ENCODE measurements around the gene PRRX1. TPM values are rescaled to one million over a fixed set of nuclear protein-coding genes. Genes with fewer than 3 reads are reported as not detected.
A peak's percentile ranks its signal among the peaks of the same experiment; 100 is the strongest.

PRRX1 gene
- total and polyA plus RNA-seq, 12 donors: 23.0 to 113 (median 97.7) TPM

- intact Hi-C loops (cut with DNase I): no loop called here
- Histone ChIP-seq H3K27ac (peak overlapping the region in 3 of 10 donors; percentile 1 to 78 (median 29)), H3K4me1 (peaks cover 0 to 32% (median 23%) of the 10 kb centered on the region in 9 donors), H3K9me3 (no peaks in the 10 kb centered on the region), H3K36me3 (no peaks in the 10 kb centered on the region), H3K4me3 (no peak overlapping the region), H3K27me3 (no peaks in the 10 kb centered on the region)
- DNase-seq: no peak
- 56 to 65% methylated on average over 7 of the region's 7 CpGs for WGBS, 2 donors
- ATAC-seq: peak in 2 of 8 donors; percentile 23 to 33
- TF ChIP-seq CTCF (IDR thresholded peaks at IDR 0.05): no peak
Measured at GRCh38 chr1:170619241-170620028, 44.5 kb upstream of the PRRX1 start.

GRCh38 chr1:170620164-170620563 is 43.8 kb upstream of the PRRX1 start:
- ATAC-seq: no peak
- Histone ChIP-seq H3K27me3 (no peaks in the 10 kb centered on the region), H3K4me3 (no peak overlapping the region), H3K27ac (peak overlapping the region in 2 of 10 donors; percentile 29 to 39), H3K36me3 (no peaks in the 10 kb centered on the region), H3K9me3 (no peaks in the 10 kb centered on the region), H3K4me1 (peaks cover 0 to 32% (median 23%) of the 10 kb centered on the region in 9 donors)
- DNase-seq: no peak
- TF ChIP-seq CTCF (IDR thresholded peaks at IDR 0.05): no peak
- intact Hi-C loops (cut with DNase I): no loop called here

GRCh38 chr1:170623171-170623570 is 40.8 kb upstream of the PRRX1 start:
- DNase-seq: no peak
- no peaks in the 10 kb centered on the region for H3K27me3 ChIP-seq
- ATAC-seq: no peak
- WGBS, 2 donors: 77 to 81% methylated on average over 2 of the region's 2 CpGs
- H3K4me3 ChIP-seq: no peak overlapping the region
- H3K27ac ChIP-seq: no peak overlapping the region
- H3K4me1 ChIP-seq: peaks cover 0 to 23% (median 13%) of the 10 kb centered on the region in 9 donors
- no peaks in the 10 kb centered on the region for H3K36me3 ChIP-seq
- intact Hi-C loops (cut with DNase I): no loop called here
- TF ChIP-seq CTCF (IDR thresholded peaks at IDR 0.05): no peak
- no peaks in the 10 kb centered on the region for H3K9me3 ChIP-seq

- H3K36me3 ChIP-seq: no peaks in the 10 kb centered on the region
- no peak overlapping the region for H3K27ac ChIP-seq
- ATAC-seq: no peak
- 52 to 57% methylated on average over 2 of the region's 2 CpGs for WGBS, 2 donors
- peaks cover 0 to 14% (median 5%) of the 10 kb centered on the region in 9 donors for H3K4me1 ChIP-seq
- no peak for DNase-seq
- H3K4me3 ChIP-seq: no peak overlapping the region
- intact Hi-C loops (cut with DNase I): no loop called here
- TF ChIP-seq CTCF (IDR thresholded peaks at IDR 0.05): no peak
- no peaks in the 10 kb centered on the region for H3K9me3 ChIP-seq
- no peaks in the 10 kb centered on the region for H3K27me3 ChIP-seq
Measured at GRCh38 chr1:170624146-170624545, 39.8 kb upstream of the PRRX1 start.

All from heart right ventricle (tissue), 16 donors.